ENCODE data around the gene SPATA13.

SPATA13 gene

GRCh38 chr13:24213932-24214331, 53.4 kb downstream of the SPATA13 start:
- Histone ChIP-seq H3K4me3 (ENCODE audit: low read depth, low read length) (no peak overlapping the region), H3K27ac (ENCODE audit: extremely low read depth, low read depth, low read length) (no peak overlapping the region), H3K4me1 (ENCODE audit: control insufficient read depth, insufficient read depth, low read length) (no peaks in the 10 kb centered on the region), H3K36me3 (ENCODE audit: control insufficient read depth in 2 of 2, insufficient read depth in 1 of 2, low read length in 2 of 2) (no peaks in the 10 kb centered on the region), H3K9me3 (ENCODE audit: control insufficient read depth, insufficient read depth, low read depth, low read length) (no peaks in the 10 kb centered on the region)
- ChIA-PET CTCF (interaction anchor here (1.3 kb wide), 1 partner anchor 161 kb away, joined by 4 read pairs; no protein-coding TSS in a partner anchor), POLR2A (no interaction called here)
- no peak for TF ChIP-seq RBAK (tag by site-specific recombination; IDR thresholded peaks at IDR 0.05)
- no peak for TF ChIP-seq ZNF121 (tag by site-specific recombination; IDR thresholded peaks at IDR 0.05)
- no peak for TF ChIP-seq ZNF341 (tag by site-specific recombination; IDR thresholded peaks at IDR 0.05; ENCODE audit: low read depth)
- TF ChIP-seq ZNF274 (IDR thresholded peaks at IDR 0.05; ENCODE audit: low read length) = no peak
- no peak for TF ChIP-seq ZNF274 (tag by site-specific recombination; IDR thresholded peaks at IDR 0.05; ENCODE audit: borderline replicate concordance)
- no peak for TF ChIP-seq ZNF707 (tag by site-specific recombination; IDR thresholded peaks at IDR 0.05)
- TF ChIP-seq ZNF391 (tag by site-specific recombination; IDR thresholded peaks at IDR 0.05; ENCODE audit: borderline replicate concordance, low read depth) = no peak
- no peak for TF ChIP-seq GLI4 (tag by site-specific recombination; IDR thresholded peaks at IDR 0.05)
- TF ChIP-seq ZNF2 (tag by site-specific recombination; IDR thresholded peaks at IDR 0.05) = no peak
- TF ChIP-seq, protein P1, sequence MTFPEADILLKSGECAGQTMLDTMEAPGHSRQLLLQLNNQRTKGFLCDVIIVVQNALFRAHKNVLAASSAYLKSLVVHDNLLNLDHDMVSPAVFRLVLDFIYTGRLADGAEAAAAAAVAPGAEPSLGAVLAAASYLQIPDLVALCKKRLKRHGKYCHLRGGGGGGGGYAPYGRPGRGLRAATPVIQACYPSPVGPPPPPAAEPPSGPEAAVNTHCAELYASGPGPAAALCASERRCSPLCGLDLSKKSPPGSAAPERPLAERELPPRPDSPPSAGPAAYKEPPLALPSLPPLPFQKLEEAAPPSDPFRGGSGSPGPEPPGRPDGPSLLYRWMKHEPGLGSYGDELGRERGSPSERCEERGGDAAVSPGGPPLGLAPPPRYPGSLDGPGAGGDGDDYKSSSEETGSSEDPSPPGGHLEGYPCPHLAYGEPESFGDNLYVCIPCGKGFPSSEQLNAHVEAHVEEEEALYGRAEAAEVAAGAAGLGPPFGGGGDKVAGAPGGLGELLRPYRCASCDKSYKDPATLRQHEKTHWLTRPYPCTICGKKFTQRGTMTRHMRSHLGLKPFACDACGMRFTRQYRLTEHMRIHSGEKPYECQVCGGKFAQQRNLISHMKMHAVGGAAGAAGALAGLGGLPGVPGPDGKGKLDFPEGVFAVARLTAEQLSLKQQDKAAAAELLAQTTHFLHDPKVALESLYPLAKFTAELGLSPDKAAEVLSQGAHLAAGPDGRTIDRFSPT (tag by site-specific recombination; IDR thresholded peaks at IDR 0.05) = no peak
- TF ChIP-seq GLIS1 (tag by site-specific recombination; IDR thresholded peaks at IDR 0.05) = no peak
- no peak for TF ChIP-seq IKZF3 (tag by site-specific recombination; IDR thresholded peaks at IDR 0.05)
- no peak for TF ChIP-seq ZNF747 (tag by site-specific recombination; IDR thresholded peaks at IDR 0.05)
- no peak for TF ChIP-seq ZNF560 (tag by site-specific recombination; IDR thresholded peaks at IDR 0.05; ENCODE audit: borderline replicate concordance)
- TF ChIP-seq, protein P2, sequence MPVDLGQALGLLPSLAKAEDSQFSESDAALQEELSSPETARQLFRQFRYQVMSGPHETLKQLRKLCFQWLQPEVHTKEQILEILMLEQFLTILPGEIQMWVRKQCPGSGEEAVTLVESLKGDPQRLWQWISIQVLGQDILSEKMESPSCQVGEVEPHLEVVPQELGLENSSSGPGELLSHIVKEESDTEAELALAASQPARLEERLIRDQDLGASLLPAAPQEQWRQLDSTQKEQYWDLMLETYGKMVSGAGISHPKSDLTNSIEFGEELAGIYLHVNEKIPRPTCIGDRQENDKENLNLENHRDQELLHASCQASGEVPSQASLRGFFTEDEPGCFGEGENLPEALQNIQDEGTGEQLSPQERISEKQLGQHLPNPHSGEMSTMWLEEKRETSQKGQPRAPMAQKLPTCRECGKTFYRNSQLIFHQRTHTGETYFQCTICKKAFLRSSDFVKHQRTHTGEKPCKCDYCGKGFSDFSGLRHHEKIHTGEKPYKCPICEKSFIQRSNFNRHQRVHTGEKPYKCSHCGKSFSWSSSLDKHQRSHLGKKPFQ (tag by site-specific recombination; IDR thresholded peaks at IDR 0.05) = no peak
- no peak for TF ChIP-seq ZNF280C (tag by site-specific recombination; IDR thresholded peaks at IDR 0.05)

- Histone ChIP-seq H3K36me3 (ENCODE audit: control insufficient read depth in 2 of 2, insufficient read depth in 1 of 2, low read length in 2 of 2) (no peaks in the 10 kb centered on the region), H3K4me1 (ENCODE audit: control insufficient read depth, insufficient read depth, low read length) (no peaks in the 10 kb centered on the region), H3K9me3 (ENCODE audit: control insufficient read depth, insufficient read depth, low read depth, low read length) (no peaks in the 10 kb centered on the region), H3K4me3 (ENCODE audit: low read depth, low read length) (no peak overlapping the region), H3K27ac (ENCODE audit: extremely low read depth, low read depth, low read length) (no peak overlapping the region)
- no peak for TF ChIP-seq MEIS1 (CRISPR knock-in tag; IDR thresholded peaks at IDR 0.05; ENCODE audit: borderline replicate concordance)
- TF ChIP-seq PRDM1 (tag by site-specific recombination; IDR thresholded peaks at IDR 0.05) = no peak
- no peak for TF ChIP-seq ZNF24 (tag by site-specific recombination; IDR thresholded peaks at IDR 0.05)
- TF ChIP-seq KLF16 (tag by site-specific recombination; IDR thresholded peaks at IDR 0.05) = no peak
- no peak for TF ChIP-seq ZNF561 (tag by site-specific recombination; IDR thresholded peaks at IDR 0.05; ENCODE audit: borderline replicate concordance)
- no peak for TF ChIP-seq ZNF354C (tag by site-specific recombination; IDR thresholded peaks at IDR 0.05; ENCODE audit: borderline replicate concordance, low read depth)
- CTCF ChIA-PET = interaction anchor here (1.3 to 2.0 kb wide), 2 partner anchors 161 kb away, joined by 4 to 9 read pairs; no protein-coding TSS in a partner anchor
- POLR2A ChIA-PET = interaction anchor here (0.5 kb wide), 1 partner anchor 102 kb away, joined by 4 read pairs; no protein-coding TSS in a partner anchor
Measured at GRCh38 chr13:24214528-24214927, 54.0 kb downstream of the SPATA13 start.

Data from HEK293 (cell line).